ENCODE data around the gene PPP2R2C.

PPP2R2C gene

DNA sequence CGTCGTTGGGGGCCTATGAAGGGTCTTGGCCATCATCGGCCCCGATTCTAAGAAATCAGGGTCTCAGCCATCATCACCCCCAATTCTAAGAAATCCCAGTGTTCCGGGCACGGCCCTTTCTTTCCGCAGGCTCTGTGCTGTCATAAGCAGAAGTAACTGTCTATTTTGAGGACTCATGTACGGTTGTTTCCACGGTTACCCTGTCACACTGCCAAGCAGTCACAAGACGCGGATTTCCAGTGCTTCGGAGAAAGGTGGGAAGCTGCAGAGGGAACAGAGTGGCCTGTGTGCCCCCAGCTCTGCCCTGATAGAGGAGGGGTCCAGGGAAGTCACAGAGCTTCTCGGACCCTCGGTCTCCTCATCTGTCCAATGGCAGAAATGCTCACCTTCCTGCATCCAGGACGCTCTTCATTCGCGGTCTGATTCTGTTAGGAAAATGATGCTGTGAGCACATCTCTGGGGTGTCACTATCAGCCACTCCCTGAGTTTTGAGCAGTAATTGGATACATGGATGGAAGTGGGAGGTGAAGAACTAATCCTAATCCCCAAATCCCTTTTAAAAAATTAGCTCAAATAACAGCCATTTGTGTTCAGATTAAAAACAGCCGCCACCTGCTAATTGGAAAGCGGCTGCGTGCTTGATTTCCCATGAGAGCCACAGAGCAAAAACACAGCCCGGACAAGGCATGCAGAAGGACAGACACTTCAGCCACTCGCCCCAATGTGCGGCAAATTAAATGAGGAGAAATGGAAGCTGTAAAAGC is 129.7 kb downstream of the PPP2R2C start:
- DNase-seq (ENCODE audit: low spot score), result no peak

GRCh38 chr4:6341696-6342095 is 130.7 kb downstream of the PPP2R2C start:
- no peak for DNase-seq (ENCODE audit: low spot score)

DNA sequence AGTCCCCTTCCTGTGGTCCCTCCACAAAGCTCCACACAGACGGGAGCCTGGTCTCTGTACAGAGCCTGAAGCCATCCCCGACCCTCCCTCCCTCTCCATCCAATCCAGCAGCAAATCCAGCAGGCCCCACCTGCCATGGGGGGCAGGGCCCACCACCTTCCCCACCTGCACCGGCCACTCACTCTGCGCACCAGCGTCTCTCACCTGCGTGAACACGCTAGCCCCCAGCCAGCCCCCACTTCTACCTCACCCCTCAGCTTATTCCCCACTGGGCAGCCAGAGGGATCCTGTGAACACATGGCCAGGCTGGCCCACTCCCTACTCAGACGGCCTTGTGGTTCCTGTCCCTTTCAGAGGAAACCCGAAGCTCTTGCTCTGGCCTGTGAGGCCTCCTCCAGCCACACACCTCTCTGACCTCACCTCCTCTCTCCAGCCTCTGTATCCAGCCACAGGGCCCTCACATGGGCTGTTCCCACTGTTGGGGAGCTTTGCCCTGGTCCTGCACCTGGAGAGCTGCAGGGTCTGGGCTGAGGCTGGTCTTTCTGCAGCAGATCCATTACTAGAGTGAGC is 131.9 kb downstream of the PPP2R2C start:
- no peak for DNase-seq (ENCODE audit: low spot score)

DNA sequence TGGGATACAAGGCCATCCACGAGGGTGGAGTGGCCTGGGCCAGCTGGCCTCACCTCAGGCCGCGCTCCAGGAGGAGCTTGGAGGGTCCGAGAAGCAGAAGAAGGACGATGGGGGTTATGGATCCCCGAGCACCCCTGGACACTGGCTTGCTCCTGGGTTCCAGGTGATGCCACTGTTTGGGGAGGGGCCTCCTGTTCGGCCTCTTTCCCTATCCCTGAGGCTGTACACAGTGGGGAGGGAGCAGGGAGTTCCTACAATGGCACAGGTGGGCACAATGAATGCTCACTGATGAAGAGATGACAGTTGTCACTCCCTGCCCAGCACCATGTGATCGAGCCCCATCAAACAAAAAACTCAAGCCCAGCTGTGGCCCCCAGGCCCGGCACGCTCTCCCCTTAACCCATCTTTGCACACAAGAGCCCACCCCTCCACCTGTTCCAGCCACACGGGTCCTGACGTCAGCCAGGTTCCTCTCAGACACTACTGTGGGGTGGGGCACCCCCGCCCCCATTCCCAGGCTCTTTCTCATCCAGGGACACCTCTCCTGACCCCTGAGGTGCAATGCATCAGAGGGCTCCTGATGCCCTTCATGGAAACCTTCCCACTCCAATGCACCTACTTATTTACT is 132.5 kb downstream of the PPP2R2C start:
- no peak for DNase-seq (ENCODE audit: low spot score)

DNA sequence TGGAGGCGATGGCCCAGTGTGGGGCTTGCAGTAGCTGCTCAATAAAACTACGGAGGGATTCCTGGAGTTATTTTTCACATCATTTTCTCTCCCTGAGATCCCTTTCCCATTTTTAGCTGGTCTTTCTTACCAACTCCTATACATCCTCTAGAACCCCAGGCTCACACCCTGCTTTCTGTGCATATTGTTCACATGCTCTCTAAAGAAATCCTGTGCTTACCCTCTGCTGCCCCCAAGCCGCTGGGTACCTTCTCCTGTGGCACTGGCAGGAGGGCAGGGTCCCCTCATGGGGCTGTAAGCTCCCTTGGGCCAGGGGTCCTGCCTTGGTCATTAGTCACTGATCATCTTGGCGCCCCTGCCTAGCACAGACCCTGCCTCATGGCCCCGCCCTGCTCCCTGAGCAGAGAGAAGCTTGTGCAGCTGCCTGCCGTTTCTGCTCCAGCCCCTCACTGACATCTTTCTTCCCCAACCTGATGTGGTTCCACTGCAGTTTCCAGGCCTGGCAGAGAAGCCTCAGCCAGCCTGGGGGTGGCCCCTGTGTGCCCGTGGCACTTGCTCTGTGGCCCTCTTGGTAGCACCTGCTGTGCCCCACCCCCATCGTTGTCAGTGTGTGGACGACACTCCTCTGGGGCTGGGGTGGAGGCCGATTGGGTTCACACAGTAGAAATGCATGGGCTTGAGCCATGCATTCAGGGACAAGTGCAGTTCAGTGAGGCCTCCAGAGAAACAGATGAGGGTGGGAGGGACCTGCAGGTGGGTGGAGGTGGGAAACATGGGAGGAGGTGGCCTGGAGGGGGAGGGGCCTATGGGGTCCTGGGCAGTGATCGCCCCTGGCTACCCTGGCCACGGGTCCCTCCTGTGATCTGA is 133.2 kb downstream of the PPP2R2C start:
- DNase-seq (ENCODE audit: low spot score), result no peak

DNA sequence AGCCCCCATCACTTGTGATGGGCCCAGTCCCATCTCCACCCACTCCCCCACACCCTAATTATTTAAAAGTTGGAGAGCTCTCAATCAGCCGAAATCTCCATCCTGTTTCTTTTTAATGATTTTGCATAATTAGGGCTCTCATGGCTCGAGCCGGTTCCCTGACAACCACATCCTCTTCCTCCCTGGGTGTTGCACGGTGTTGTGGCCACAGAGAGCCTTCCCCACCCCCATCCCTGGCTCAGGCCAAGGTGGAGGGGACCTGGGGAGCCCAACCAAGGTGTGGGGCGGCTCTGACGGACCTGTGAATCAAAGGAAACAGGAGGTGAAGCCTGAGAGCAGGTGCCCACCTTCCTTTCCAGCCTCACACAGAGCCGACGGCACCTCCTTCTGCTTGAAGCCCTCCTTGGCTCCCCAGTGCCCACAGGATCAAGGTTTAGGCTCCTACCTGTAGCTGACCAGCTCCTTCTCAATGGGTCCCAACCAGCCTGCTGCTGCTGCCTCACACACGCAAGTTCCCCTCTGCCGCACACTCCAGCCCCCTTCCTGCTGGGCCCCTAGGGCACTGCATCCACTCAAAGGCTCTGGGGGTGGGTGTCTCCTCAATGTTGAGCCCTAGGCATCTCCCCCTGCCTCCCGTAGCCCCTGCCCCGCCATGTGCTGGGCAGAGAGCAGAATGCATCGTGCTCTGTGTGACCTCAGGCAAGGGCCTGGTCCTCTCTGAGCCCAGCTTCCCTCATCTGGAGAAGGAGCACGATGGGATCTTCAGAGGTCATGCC is 134.1 kb downstream of the PPP2R2C start:
- DNase-seq (ENCODE audit: low spot score), result peak; percentile 21

- no peak for DNase-seq (ENCODE audit: low spot score)
These were observed 135.0 kb downstream of the PPP2R2C start for GRCh38 chr4:6337331-6337935.

DNA sequence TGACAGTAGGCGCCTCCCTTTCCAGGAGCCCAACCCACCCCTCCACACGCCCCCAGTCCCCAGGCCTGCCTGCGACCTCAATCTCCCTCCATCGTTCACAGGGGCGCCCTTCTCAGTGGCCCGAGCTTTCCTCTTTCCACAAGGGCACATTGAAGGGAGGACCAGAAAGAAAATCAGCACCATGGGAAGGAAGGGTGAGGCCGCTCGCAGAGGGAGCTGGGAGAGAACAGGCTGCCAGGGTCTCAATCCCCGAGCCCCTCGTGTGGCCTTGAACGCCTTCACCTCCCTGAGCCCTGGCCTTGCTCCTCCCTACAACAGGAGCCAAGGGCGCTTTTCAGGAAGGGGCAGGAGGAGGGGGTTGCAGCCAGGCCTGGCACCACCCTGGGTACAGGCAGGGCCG is 136.2 kb downstream of the PPP2R2C start:
- no peak for DNase-seq (ENCODE audit: low spot score)

DNA sequence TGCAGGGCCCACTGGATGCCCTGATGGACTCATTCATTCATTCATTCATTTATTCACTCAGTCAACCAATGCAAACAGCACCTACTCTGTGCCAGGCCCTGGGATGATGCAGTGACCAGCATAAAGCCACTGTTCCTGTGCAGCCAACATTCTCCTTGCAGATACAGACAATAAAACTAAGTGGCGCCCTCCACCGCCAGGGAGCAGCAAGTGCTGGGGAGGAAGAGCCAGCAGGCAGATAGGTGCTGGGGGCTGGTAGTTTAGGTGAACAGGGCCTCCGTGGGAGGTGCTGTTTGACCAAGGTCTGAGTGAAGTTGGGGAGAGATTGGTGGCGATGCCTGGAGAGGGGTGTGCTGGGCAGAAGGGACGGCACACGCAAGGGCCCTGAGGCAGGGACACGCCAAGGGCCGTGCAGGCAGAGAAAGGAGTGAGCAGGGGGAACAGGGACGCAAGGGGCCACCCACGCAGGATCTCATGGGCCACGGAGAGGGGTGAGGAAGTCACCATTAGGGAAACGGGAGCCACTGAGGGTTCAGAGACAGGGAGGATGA is 137.3 kb downstream of the PPP2R2C start:
- DNase-seq (ENCODE audit: low spot score), result no peak

DNA sequence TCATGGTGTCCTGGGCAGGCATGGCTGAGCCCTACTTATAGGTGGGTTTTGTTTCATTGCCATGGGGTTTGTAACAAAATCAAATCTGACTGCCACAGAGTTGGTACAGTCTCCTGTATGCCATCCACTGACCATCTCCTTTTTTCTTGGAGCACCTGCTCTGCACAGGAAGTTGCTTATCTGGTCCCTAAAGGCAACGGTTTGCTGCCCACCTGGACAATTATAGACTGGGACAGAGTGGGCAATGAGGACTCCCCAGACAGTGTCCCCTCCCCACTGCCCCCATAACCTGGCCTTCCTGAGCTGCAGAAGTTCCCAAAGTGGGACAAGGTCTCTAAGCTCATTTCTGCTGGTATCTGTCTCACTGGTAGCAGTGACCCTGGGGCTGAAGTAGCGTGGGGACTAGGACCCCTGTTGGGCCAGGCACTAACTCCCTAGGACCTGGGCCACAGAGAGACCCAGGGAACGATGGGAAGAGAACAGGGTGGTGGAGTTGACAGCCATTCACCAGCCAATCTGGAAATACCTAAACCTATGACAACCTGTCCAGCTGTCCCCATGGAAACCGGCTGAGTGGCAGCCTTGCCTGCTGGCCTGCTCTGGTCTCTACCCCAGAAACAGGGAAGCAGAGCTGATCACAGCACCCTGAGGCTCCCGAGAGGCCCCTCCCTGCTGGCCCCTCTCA is 138.1 kb downstream of the PPP2R2C start:
- no peak for DNase-seq (ENCODE audit: low spot score)

DNA sequence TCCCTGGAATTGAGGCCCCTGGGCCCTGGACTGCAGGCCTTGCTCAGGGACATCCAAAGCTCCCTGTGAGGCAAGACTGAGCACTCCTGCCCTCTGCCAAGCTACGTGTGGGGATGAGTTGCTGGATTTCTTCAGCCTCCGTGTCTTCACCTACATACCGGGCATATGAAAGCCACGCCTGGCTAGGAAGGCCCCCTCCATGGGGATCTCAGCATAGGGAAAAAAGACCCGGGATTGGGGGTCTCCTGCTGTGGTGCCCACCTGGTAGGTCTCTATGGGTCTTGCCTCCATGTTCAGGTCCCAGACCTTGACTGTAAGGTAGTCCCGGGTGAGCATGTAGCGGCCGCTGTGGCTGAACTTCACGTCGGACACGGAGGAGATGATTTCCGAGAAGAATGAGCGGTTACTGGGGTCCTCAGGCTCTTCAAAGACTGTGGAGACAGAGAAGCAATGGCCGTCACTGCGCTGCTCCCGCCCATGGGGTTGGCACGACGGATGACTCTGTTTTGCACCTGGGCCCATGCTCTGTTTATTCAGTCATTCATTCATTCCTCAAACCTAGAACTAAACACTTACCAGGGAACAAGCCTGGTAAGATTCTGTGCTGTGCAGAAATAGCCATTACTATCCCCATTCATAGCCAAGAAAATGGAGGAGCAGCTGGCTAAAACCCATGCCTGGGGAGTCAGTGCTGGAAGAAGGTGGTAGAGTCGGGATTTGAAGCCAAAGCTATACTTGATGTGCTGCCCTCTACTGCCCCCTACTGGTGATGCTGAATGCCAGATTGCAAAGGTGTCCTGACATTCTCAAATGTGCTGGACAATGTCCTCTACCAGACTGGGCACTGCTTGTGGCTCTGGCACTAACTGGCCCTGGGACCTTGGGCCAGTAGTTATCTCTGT is 138.9 kb downstream of the PPP2R2C start:
- DNase-seq (ENCODE audit: low spot score), result peak; percentile 46

GRCh38 chr4:6332669-6333050 is 139.8 kb downstream of the PPP2R2C start:
- DNase-seq (ENCODE audit: low spot score), result no peak

GRCh38 chr4:6332042-6332668 is 140.3 kb downstream of the PPP2R2C start:
- peak; percentile 22 for DNase-seq (ENCODE audit: low spot score)

GRCh38 chr4:6331468-6331867 is 140.9 kb downstream of the PPP2R2C start:
- DNase-seq (ENCODE audit: low spot score), result no peak

DNA sequence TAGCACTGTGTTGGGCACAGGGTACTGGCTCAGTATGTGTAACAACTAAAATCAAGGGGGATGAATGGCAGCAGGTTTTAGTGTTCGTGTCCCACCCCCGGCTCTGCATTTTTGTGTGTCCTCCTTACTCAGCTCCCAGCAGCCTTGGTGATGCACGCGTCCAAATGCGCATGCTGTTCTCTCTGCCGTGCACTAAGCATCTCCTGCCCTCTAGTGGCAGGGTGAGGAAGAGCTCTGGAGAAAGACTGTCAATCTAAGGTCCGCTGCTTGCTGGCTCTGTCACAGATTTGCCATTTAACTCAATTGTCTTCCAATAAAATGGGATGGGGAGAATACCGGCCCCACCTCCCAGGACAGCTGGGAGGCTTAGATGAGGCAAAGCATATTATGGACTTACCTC is 141.4 kb downstream of the PPP2R2C start:
- DNase-seq (ENCODE audit: low spot score), result peak; percentile 59

GRCh38 chr4:6330384-6330767 is 142.0 kb downstream of the PPP2R2C start:
- no peak for DNase-seq (ENCODE audit: low spot score)

DNA sequence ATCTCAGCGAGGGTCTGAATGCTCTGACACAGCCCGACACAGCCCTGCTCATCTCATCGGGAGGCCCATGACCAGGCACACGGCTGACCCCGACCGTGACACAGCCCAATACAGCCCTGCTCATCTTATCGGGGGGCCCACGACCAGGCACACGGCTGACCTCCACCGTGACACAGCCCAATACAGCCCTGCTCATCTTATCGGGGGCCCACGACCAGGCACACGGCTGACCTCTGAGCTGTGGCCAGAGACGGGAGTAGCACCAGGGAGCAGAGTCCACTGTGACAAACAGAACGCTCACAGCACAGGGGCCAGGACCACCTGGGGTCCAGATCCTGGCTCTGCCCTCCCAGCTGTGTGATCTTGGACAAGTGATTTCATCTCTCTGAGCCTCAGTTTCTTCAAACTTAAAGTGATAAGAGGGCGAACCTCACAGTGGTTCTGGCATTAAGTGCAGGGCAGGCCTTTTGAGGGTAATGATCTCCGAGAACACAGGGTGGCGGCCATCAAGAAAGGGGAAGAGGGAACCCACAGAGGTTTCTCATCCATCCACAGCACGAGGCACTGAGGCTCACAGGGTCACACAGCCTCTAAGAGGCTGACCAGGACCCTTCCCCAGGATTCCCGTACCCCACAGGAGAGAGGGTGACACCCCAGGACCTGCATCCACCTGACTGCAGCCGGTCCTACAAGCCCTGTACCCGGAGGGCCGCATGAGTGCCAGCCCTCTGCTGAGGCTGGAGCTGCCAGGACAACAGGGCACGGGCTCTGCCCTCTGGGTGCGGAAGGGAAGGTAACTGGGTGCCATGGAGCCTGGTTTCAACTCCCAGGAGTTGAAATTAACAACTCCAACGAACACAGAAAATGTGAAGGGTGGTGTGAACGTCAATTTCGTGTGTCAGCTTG is 142.7 kb downstream of the PPP2R2C start:
- no peak for DNase-seq (ENCODE audit: low spot score)

- DNase-seq (ENCODE audit: low spot score), result no peak
These were observed 143.9 kb downstream of the PPP2R2C start for GRCh38 chr4:6328526-6328925.

Data from activated CD4-positive, alpha-beta T cell treated with anti-CD3 and anti-CD28 coated beads, Interleukin-2, Interleukin-4, amounts not matched to agents 100 ng/mL and 50 ng/mL, durations not matched to agents 16 hours and 8 hours (primary cell).